ENCODE results near the gene FLCN. TPM values are rescaled to one million over a fixed set of nuclear protein-coding genes. Genes with fewer than 3 reads are reported as not detected.

The FLCN gene
- polyA plus RNA-seq, 1 donor (not counting 4 experiments of a cell fraction or from before 2014, with no cell fraction given), result 12.5 TPM

DNA sequence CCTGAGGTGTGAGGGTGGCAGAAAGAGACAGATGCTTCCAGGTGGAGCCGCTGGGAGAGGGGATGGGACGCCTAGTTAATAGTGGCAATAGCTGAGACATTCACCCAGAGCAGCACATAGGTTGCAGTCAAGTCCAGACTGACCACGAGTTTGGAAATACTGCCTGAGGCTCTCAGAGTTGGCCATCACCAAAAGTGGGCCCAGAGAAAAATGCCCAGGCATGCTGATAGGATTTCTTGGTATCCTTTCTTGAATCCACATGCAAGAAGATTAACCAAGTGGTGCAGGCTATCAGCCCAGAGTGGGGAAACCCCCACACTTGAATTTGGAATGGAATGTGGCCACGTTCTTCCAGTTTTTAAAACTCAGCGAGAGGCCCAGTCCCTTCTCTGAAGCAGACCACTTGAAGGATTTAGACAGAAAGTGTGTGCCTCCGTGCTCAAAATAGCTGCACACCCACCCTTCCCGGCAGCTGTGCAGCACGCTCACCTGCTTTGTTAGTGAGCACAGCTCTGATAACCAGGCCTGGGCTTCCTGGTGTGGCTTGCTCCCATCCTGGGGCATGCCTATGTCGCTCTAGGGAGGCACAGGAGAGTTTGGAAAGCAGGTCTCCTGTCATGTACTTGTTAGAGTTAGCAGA lies 66.5 kb downstream of the FLCN start:
- Histone ChIP-seq H3K9ac (ENCODE audit: control insufficient read depth, extremely low read depth, insufficient read depth, low read length) (no peak overlapping the region), H3K4me1 (ENCODE audit: control insufficient read depth, extremely low read depth, insufficient read depth, low read length) (peaks cover 6% of the 10 kb centered on the region), H2AFZ (ENCODE audit: control insufficient read depth, low read length) (no peak overlapping the region), H3K4me2 (ENCODE audit: control insufficient read depth, extremely low read depth, insufficient read depth, low read depth, low read length) (no peak overlapping the region), H3K4me3 (ENCODE audit: control insufficient read depth in 2 of 3, extremely low read depth in 1 of 3, insufficient read depth in 2 of 3, low read depth in 1 of 3, low read length in 3 of 3) (no peak overlapping the region), H3K79me2 (ENCODE audit: control insufficient read depth, insufficient read depth, low read length) (no peaks in the 10 kb centered on the region), H3K27ac (ENCODE audit: control insufficient read depth, insufficient read depth, low read length) (no peak overlapping the region), H3K9me3 (ENCODE audit: control insufficient read depth, low read depth, low read length) (no peaks in the 10 kb centered on the region), H3K27me3 (ENCODE audit: control insufficient read depth, extremely low read depth, insufficient read depth, low read length) (no peaks in the 10 kb centered on the region), H4K20me1 (ENCODE audit: control insufficient read depth, extremely low read depth, insufficient read depth, low read length) (no peaks in the 10 kb centered on the region), H3K36me3 (ENCODE audit: control insufficient read depth in 2 of 2, extremely low read depth in 1 of 2, insufficient read depth in 2 of 2, low read length in 2 of 2) (peaks cover 43 to 59% of the 10 kb centered on the region in 2 experiments), H3K9me1 (ENCODE audit: control insufficient read depth, extremely low read depth, insufficient read depth, low read length) (no peaks in the 10 kb centered on the region)
- DNase-seq (ENCODE audit: low read depth, low spot score) (no peak), FAIRE-seq (no peak)
- dilution Hi-C loops (cut with MboI; ENCODE audit: extremely low pct_ligation_motif_present, low sequenced_read_pairs), result no loop called here
- TF ChIP-seq CTCF (optimal IDR thresholded peaks at IDR 0.05 in 1 of 3, IDR thresholded peaks at IDR 0.05 in 1 of 3, conservative IDR thresholded peaks at IDR 0.05 in 1 of 3; ENCODE audit: extremely low read depth in 1 of 3, insufficient read depth in 2 of 3, low read length in 3 of 3), result no peak
- no peak for TF ChIP-seq EZH2 (IDR thresholded peaks at IDR 0.05; ENCODE audit: low read length)

GRCh38 chr17:17169396-17169795 lies 67.6 kb downstream of the FLCN start:
- dilution Hi-C loops (cut with MboI; ENCODE audit: extremely low pct_ligation_motif_present, low sequenced_read_pairs), result no loop called here
- no peaks in the 10 kb centered on the region for H3K79me2 ChIP-seq (ENCODE audit: control insufficient read depth, insufficient read depth, low read length)
- H3K9ac ChIP-seq (ENCODE audit: control insufficient read depth, extremely low read depth, insufficient read depth, low read length), result no peak overlapping the region
- no peak overlapping the region for H3K27ac ChIP-seq (ENCODE audit: control insufficient read depth, insufficient read depth, low read length)
- H3K27me3 ChIP-seq (ENCODE audit: control insufficient read depth, extremely low read depth, insufficient read depth, low read length), result no peaks in the 10 kb centered on the region
- no peaks in the 10 kb centered on the region for H3K9me1 ChIP-seq (ENCODE audit: control insufficient read depth, extremely low read depth, insufficient read depth, low read length)
- H2AFZ ChIP-seq (ENCODE audit: control insufficient read depth, low read length), result no peak overlapping the region
- no peak for DNase-seq (ENCODE audit: low read depth, low spot score)
- peaks cover 44 to 60% of the 10 kb centered on the region in 2 experiments for H3K36me3 ChIP-seq (ENCODE audit: control insufficient read depth in 2 of 2, extremely low read depth in 1 of 2, insufficient read depth in 2 of 2, low read length in 2 of 2)
- H3K9me3 ChIP-seq (ENCODE audit: control insufficient read depth, low read depth, low read length), result no peaks in the 10 kb centered on the region
- H3K4me1 ChIP-seq (ENCODE audit: control insufficient read depth, extremely low read depth, insufficient read depth, low read length), result peaks cover 6% of the 10 kb centered on the region
- H4K20me1 ChIP-seq (ENCODE audit: control insufficient read depth, extremely low read depth, insufficient read depth, low read length), result no peaks in the 10 kb centered on the region
- no peak overlapping the region for H3K4me2 ChIP-seq (ENCODE audit: control insufficient read depth, extremely low read depth, insufficient read depth, low read depth, low read length)
- H3K4me3 ChIP-seq (ENCODE audit: control insufficient read depth in 2 of 3, extremely low read depth in 1 of 3, insufficient read depth in 2 of 3, low read depth in 1 of 3, low read length in 3 of 3), result no peak overlapping the region
- no peak for TF ChIP-seq EZH2 (IDR thresholded peaks at IDR 0.05; ENCODE audit: low read length)
- no peak for TF ChIP-seq CTCF (optimal IDR thresholded peaks at IDR 0.05 in 1 of 3, IDR thresholded peaks at IDR 0.05 in 1 of 3, conservative IDR thresholded peaks at IDR 0.05 in 1 of 3; ENCODE audit: extremely low read depth in 1 of 3, insufficient read depth in 2 of 3, low read length in 3 of 3)
- no peak for FAIRE-seq

Measured in keratinocyte (primary cell).